IPS-18c (cell line): ENCODE results near the gene TMEM229B.
"Not testable (repeated sequence)": the region's sequence is repeated elsewhere in the genome, so short reads cannot be mapped to it uniquely, and the experiment has no call there.

Experiments
- H3K4me3 ChIP-seq: 2 replicates; pipeline ENCODE4 v1.7.0; 2013; ENCODE audit warnings: low read depth, mild to moderate bottlenecking, low read length, moderate library complexity; ENCODE audit not compliant: insufficient read depth
- H3K9me3 ChIP-seq: one replicate; pipeline ENCODE4 v1.6.1; 2013; ENCODE audit warnings: mild to moderate bottlenecking, low read length, moderate library complexity; ENCODE audit not compliant: control insufficient read depth, insufficient read depth

Gene TMEM229B

DNA sequence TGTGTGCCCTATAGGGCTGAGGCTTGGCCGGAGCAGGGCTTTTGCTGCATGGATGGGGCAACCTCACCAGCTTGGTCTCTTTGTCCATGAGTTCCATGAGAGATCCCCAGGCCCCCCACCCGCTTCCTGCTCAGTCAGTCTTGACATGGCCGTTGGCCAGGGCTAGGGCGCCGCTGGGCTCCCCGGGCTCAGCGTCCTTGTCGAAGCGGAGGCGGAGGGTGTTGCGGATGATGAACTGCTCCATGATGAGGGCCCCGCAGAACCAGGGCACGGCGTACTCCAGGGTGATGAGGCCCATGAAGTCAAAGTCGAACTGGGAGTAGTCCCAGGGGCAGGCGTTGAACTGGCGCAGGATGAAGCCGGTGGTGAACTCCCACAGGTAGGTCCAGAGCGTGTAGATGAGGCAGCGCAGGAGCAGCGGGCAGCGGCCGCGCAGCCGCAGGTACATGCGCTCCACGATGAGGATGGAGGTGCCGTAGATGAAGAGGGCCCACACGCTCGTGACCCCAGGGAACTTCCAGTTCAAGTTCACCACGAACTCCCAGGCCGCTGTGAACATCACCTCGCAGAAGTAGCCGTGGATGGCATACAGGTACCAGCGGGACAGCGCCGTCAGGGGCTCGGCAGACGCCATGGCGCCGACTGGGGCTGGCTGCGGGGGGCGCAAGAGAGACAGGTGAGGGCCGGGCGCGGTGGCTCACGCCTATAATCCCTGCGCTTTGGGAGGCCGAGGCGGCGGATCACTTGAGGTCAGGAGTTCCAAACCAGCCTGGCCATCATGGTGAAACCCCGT, 15.0 kb downstream of the TMEM229B start:
- H3K9me3 ChIP-seq: peaks cover 2% of the 10 kb centered on the region
- no peak overlapping the region for H3K4me3 ChIP-seq

GRCh38 chr14:67472726-67473125, 15.8 kb downstream of the TMEM229B start:
- Histone ChIP-seq H3K4me3 (no peak overlapping the region), H3K9me3 (peaks cover 2% of the 10 kb centered on the region)

- Histone ChIP-seq H3K4me3 (no peak overlapping the region), H3K9me3 (peaks cover 2% of the 10 kb centered on the region)
Measured at GRCh38 chr14:67469954-67470353, 18.6 kb downstream of the TMEM229B start.

DNA sequence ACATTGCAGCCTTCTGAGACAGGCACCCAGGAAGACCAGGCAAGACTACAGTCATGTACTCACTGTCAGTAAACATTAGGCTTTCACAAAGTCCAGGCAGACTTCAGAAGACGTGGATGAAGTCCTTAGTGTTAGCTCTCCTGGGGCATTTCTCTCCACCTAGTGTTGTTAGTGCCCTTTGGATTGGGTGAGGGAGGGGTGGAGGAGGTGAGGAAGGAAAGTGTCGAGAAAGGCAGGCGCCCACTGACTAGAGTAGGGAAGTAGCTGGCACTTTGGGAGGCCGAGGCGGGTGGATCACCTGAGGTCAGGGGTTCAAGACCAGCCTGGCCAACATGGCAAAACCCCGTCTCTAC, 20.2 kb downstream of the TMEM229B start:
- Histone ChIP-seq H3K9me3 (peaks cover 2% of the 10 kb centered on the region), H3K4me3 (no peak overlapping the region)

GRCh38 chr14:67467134-67467533, 21.4 kb downstream of the TMEM229B start:
- Histone ChIP-seq H3K4me3 (no peak overlapping the region), H3K9me3 (peaks cover 2% of the 10 kb centered on the region)

DNA sequence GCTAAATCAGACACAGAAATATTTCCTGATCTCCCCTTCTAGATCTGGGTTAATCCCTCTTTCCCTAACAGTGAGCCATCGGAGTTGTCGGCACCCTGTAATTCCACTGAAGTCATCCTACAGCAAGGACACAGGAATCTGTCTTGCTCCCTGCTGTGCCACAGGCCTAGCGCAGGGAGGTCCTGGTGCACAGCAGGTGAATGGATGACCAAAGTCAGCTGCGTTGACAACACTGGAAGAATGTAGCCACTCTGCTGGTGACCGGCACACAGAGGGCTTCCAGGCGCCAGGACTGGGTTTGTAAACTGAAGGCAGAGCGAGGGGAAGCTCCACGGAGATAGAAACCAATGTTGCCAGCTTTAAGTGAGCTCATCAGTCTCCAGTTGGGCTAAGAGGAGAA, 23.6 kb downstream of the TMEM229B start:
- peaks cover 2% of the 10 kb centered on the region for H3K9me3 ChIP-seq

GRCh38 chr14:67464377-67464776, 24.1 kb downstream of the TMEM229B start:
- no peak overlapping the region for H3K4me3 ChIP-seq
- no peaks in the 10 kb centered on the region for H3K9me3 ChIP-seq

More for the DNA sequence above, 23.6 kb downstream of the TMEM229B start:
- no peak overlapping the region for H3K4me3 ChIP-seq

DNA sequence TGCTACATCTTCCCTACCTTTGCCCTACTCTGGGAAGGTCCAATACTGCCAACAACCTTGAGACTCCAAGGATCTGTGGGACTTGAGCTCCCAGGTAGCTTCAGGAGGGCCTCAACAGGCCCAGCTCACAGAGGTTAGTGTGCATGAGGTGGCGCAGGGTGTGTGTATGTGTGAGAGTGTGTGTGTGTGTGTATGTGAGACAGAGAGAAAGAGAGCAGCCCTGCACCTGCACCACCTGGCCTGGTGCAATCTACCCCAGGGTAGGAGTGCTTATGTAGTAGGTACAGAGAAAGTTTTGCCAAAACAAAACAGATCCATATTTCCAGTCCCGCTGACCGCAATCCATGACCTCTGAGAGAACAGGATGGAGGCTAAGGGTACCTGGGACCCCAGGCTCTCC, 24.6 kb downstream of the TMEM229B start:
- H3K9me3 ChIP-seq: no peaks in the 10 kb centered on the region
- no peak overlapping the region for H3K4me3 ChIP-seq

- Histone ChIP-seq H3K4me3 (no peak overlapping the region), H3K9me3 (no peaks in the 10 kb centered on the region)
Measured at GRCh38 chr14:67461996-67462395, 26.5 kb downstream of the TMEM229B start.

- H3K9me3 ChIP-seq: no peaks in the 10 kb centered on the region
- no peak overlapping the region for H3K4me3 ChIP-seq
Measured at GRCh38 chr14:67461341-67461985, 27.1 kb downstream of the TMEM229B start.

DNA sequence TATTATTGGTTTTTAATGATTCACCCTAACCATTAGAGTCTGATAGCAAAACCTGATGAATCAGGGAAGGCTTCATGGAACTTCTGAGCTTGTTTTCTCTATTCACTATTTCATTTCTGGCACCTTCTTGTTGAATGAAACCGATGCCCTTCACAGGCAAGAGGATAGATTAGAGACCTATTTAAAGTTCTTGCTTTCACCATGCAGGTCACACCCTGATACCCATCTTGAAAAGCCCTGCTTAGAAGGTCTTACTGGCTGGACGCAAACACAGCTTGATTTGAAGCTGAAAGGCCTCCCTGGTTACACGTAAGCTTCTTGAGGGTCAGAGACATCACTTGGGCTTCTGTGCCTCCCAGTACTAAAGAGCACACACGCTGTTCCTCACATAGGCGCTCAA, 29.2 kb downstream of the TMEM229B start:
- no peak overlapping the region for H3K4me3 ChIP-seq
- H3K9me3 ChIP-seq: no peaks in the 10 kb centered on the region

DNA sequence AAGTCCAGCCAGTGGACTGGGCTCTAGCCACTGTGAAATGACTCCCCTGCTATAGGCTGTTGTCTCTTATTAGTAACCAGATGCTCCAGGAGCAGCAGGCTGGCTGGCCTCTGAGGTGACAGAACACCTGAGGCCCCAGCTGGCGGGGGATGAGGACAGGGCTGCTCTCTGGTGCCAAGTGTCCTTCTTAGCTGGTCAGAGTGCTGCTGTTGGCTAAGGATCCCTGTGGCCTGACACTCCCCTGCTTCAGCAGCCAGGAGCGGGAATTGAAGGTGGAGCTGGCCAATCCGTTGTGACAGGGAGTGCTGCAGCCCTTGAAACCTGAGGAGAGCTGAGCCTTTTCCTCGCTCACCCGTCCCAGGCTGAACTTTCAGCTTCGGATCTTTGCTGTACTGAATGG, 30.7 kb downstream of the TMEM229B start:
- no peaks in the 10 kb centered on the region for H3K9me3 ChIP-seq

GRCh38 chr14:67456732-67457131, 31.8 kb downstream of the TMEM229B start:
- Histone ChIP-seq H3K9me3 (no peaks in the 10 kb centered on the region), H3K4me3 (no peak overlapping the region)

More for the DNA sequence above, 30.7 kb downstream of the TMEM229B start:
- no peak overlapping the region for H3K4me3 ChIP-seq

GRCh38 chr14:67453575-67454300, 34.8 kb downstream of the TMEM229B start:
- no peak overlapping the region for H3K4me3 ChIP-seq

GRCh38 chr14:67451667-67452066, 36.9 kb downstream of the TMEM229B start:
- not testable (repeated sequence) for H3K4me3 ChIP-seq, H3K9me3 ChIP-seq

More at GRCh38 chr14:67453575-67454300, 34.8 kb downstream of the TMEM229B start:
- peaks cover 4% of the 10 kb centered on the region for H3K9me3 ChIP-seq

- Histone ChIP-seq H3K4me3 (no peak overlapping the region), H3K9me3 (peaks cover 4% of the 10 kb centered on the region)
Measured at GRCh38 chr14:67449096-67449495, 39.4 kb downstream of the TMEM229B start.

DNA sequence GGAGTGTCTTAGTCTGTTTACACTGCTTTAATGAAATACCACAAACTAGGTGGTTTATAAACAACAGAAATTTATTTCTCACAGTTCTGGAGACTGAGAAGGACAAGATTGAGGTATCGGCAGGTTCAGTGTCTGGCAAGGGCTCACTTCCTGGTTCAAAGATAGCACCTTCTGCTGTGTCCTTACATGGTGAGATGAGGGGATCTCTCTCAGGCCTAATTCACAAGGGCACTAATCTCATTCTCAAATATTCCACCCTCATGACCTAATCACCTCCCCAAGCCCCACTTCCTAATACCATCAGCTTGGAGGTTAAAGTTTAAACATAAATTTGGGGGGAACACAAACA, 41.5 kb downstream of the TMEM229B start:
- Histone ChIP-seq H3K4me3 (no peak overlapping the region), H3K9me3 (peaks cover 4% of the 10 kb centered on the region)
